Mesothelial cell of epicardium (in vitro differentiated cells): Measurements from ENCODE around the gene CMIP. TPM values are rescaled to one million over a fixed set of nuclear protein-coding genes. Genes with fewer than 3 reads are reported as not detected.

Source experiments
- DNase-seq, 2 experiments: peaks; one replicate each; pipeline ENCODE4 v3.0.0; 2021; ENCODE audit warnings: low spot score in 2 of 2; ENCODE audit not compliant: unreplicated experiment in 2 of 2
- H3K27ac Mint-ChIP-seq: 2 replicates; pipeline ENCODE4 v1.8.0; 2021; ENCODE audit warnings: mixed read lengths
- H3K27me3 Mint-ChIP-seq: 2 replicates; pipeline ENCODE4 v1.8.0; 2021; ENCODE audit warnings: low read depth, mixed read lengths
- H3K36me3 Mint-ChIP-seq: 2 replicates; pipeline ENCODE4 v1.8.0; 2021; ENCODE audit warnings: mixed read lengths
- H3K4me1 Mint-ChIP-seq: 2 replicates; pipeline ENCODE4 v1.8.0; 2021; ENCODE audit warnings: mixed read lengths
- H3K4me3 Mint-ChIP-seq: 2 replicates; pipeline ENCODE4 v1.8.0; 2021; ENCODE audit warnings: mild to moderate bottlenecking, moderate library complexity, mixed read lengths
- H3K9me3 Mint-ChIP-seq: 2 replicates; pipeline ENCODE4 v1.8.0; 2021; ENCODE audit warnings: mixed read lengths
- CTCF ChIP-seq: fragments of 200-600 bp; sonication (generic); IDR thresholded peaks from one replicate; pipeline ENCODE4 v1.5.0; 2021; ENCODE audit warnings: antibody characterized with exemption; ENCODE audit not compliant: unreplicated experiment
- total RNA-seq: library from RNA; stranded (reverse); gene quantifications from 3 replicates; pipeline ENCODE4 v1.2.1, GENCODE V29; 2021

CMIP gene
- total RNA-seq, 1 donor from 2014 or later, result 71.0 TPM

GRCh38 chr16:81612351-81613163 is 167.9 kb downstream of the CMIP start:
- Mint-ChIP-seq H3K36me3 (peaks cover 18% of the 10 kb centered on the region), H3K4me3 (no peak overlapping the region), H3K4me1 (peaks cover 4% of the 10 kb centered on the region), H3K27me3 (no peaks in the 10 kb centered on the region), H3K27ac (no peak overlapping the region), H3K9me3 (no peaks in the 10 kb centered on the region)
- no peak for DNase-seq
- no peak for TF ChIP-seq CTCF

- no peak overlapping the region for H3K27ac Mint-ChIP-seq
- H3K36me3 Mint-ChIP-seq, result peaks cover 17% of the 10 kb centered on the region
- H3K9me3 Mint-ChIP-seq, result no peaks in the 10 kb centered on the region
- no peak for DNase-seq
- no peaks in the 10 kb centered on the region for H3K27me3 Mint-ChIP-seq
- H3K4me1 Mint-ChIP-seq, result peaks cover 12% of the 10 kb centered on the region
- no peak for TF ChIP-seq CTCF
- no peak overlapping the region for H3K4me3 Mint-ChIP-seq
Measured at GRCh38 chr16:81614171-81614570, 169.6 kb downstream of the CMIP start.

GRCh38 chr16:81614654-81615359 is 170.2 kb downstream of the CMIP start:
- no peaks in the 10 kb centered on the region for H3K9me3 Mint-ChIP-seq
- no peak overlapping the region for H3K27ac Mint-ChIP-seq
- peaks cover 17% of the 10 kb centered on the region for H3K36me3 Mint-ChIP-seq
- TF ChIP-seq CTCF, result no peak
- no peak for DNase-seq
- no peaks in the 10 kb centered on the region for H3K27me3 Mint-ChIP-seq
- H3K4me1 Mint-ChIP-seq, result peaks cover 12% of the 10 kb centered on the region
- no peak overlapping the region for H3K4me3 Mint-ChIP-seq

- peaks cover 17% of the 10 kb centered on the region for H3K36me3 Mint-ChIP-seq
- no peak overlapping the region for H3K4me3 Mint-ChIP-seq
- DNase-seq, result no peak
- peaks cover 13% of the 10 kb centered on the region for H3K4me1 Mint-ChIP-seq
- no peaks in the 10 kb centered on the region for H3K27me3 Mint-ChIP-seq
- TF ChIP-seq CTCF, result no peak
- no peaks in the 10 kb centered on the region for H3K9me3 Mint-ChIP-seq
- H3K27ac Mint-ChIP-seq, result no peak overlapping the region
Measured at GRCh38 chr16:81615411-81615810, 170.8 kb downstream of the CMIP start.

- DNase-seq, result no peak
- Mint-ChIP-seq H3K27me3 (no peaks in the 10 kb centered on the region), H3K9me3 (no peaks in the 10 kb centered on the region), H3K4me1 (peaks cover 17% of the 10 kb centered on the region), H3K4me3 (no peak overlapping the region), H3K36me3 (peaks cover 17% of the 10 kb centered on the region), H3K27ac (no peak overlapping the region)
- TF ChIP-seq CTCF, result no peak
Measured at GRCh38 chr16:81615833-81616232, 171.2 kb downstream of the CMIP start.
